ENCODE data around the gene KIF26A. TPM values are rescaled to one million over a fixed set of nuclear protein-coding genes. Genes with fewer than 3 reads are reported as not detected.

KIF26A gene
- total RNA-seq, 4 donors from 2014 or later = 4.6 to 7.2 (median 5.6) TPM

DNA sequence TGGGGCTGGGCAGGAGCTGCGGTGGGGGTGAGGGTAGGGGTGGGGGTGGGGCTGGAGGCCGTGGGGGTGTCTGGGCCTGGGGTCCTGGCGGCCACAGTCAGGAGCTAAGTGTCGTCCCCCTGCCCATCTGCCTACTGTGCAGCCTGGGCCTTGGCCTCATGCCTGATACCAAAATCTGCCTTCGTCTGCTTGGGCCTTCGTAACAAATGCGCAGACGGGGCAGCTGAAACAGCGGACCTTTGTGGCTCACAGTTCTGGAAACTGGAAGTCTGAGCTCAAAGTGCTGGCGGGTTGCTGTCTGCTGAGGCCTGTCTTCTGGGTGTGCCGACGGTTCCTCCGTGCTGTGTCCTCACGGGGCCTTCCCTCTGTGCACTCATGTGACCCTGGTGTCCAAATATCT, 61.7 kb downstream of the KIF26A start:
- no peak overlapping the region for H3K4me3 ChIP-seq
- intact Hi-C loops (cut with DNase I) = no loop called here
- 67% methylated on average over 11 of the region's 14 CpGs for WGBS
- no peaks in the 10 kb centered on the region for H3K36me3 ChIP-seq
- no peaks in the 10 kb centered on the region for H3K4me1 ChIP-seq
- DNase-seq (ENCODE audit: extremely low spot score) = no peak
- H3K27ac ChIP-seq (replicated peaks in 1 of 4) = no peak overlapping the region
- peaks cover 0 to 20% (median 0%) of the 10 kb centered on the region in 4 donors for H3K27me3 ChIP-seq
- no peaks in the 10 kb centered on the region for H3K9me3 ChIP-seq
- no peak for TF ChIP-seq POLR2A (IDR thresholded peaks at IDR 0.05; ENCODE audit: low read depth)
- TF ChIP-seq, protein P1, sequence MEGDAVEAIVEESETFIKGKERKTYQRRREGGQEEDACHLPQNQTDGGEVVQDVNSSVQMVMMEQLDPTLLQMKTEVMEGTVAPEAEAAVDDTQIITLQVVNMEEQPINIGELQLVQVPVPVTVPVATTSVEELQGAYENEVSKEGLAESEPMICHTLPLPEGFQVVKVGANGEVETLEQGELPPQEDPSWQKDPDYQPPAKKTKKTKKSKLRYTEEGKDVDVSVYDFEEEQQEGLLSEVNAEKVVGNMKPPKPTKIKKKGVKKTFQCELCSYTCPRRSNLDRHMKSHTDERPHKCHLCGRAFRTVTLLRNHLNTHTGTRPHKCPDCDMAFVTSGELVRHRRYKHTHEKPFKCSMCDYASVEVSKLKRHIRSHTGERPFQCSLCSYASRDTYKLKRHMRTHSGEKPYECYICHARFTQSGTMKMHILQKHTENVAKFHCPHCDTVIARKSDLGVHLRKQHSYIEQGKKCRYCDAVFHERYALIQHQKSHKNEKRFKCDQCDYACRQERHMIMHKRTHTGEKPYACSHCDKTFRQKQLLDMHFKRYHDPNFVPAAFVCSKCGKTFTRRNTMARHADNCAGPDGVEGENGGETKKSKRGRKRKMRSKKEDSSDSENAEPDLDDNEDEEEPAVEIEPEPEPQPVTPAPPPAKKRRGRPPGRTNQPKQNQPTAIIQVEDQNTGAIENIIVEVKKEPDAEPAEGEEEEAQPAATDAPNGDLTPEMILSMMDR (IDR thresholded peaks at IDR 0.05) = no peak
- TF ChIP-seq POLR2AphosphoS5 (IDR thresholded peaks at IDR 0.05) = no peak
- no peak for TF ChIP-seq EP300 (IDR thresholded peaks at IDR 0.05)

DNA sequence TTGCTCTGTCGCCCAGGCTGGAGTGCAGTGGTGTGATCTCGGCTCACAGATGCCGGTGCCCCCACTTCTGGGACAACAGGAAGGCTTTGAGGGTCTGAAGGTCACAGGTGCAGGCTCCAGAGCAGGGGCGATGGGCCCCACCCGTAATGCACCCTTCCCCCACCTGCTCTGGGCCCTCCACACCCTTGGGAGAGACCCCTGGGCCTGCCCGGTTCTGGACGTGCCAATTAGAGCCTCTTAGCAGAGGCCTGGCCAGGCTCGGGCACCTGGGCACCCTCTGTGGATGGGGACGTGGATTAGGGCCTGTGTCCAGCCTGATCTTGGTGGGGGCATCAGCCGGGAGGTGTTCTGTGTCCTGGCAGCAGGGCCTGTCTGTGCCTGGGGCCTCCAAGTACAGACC, 62.2 kb downstream of the KIF26A start:
- Histone ChIP-seq H3K4me3 (no peak overlapping the region), H3K36me3 (no peaks in the 10 kb centered on the region), H3K4me1 (no peaks in the 10 kb centered on the region), H3K27ac (replicated peaks in 1 of 4) (no peak overlapping the region), H3K9me3 (no peaks in the 10 kb centered on the region), H3K27me3 (peaks cover 0 to 18% (median 0%) of the 10 kb centered on the region in 4 donors)
- DNase-seq (ENCODE audit: extremely low spot score) = no peak
- intact Hi-C loops (cut with DNase I) = no loop called here
- TF ChIP-seq, protein P1 (IDR thresholded peaks at IDR 0.05) = no peak
- TF ChIP-seq POLR2A (IDR thresholded peaks at IDR 0.05; ENCODE audit: low read depth) (no peak), EP300 (IDR thresholded peaks at IDR 0.05) (no peak), POLR2AphosphoS5 (IDR thresholded peaks at IDR 0.05) (no peak)
- 94% methylated on average over 5 of the region's 10 CpGs for WGBS

DNA sequence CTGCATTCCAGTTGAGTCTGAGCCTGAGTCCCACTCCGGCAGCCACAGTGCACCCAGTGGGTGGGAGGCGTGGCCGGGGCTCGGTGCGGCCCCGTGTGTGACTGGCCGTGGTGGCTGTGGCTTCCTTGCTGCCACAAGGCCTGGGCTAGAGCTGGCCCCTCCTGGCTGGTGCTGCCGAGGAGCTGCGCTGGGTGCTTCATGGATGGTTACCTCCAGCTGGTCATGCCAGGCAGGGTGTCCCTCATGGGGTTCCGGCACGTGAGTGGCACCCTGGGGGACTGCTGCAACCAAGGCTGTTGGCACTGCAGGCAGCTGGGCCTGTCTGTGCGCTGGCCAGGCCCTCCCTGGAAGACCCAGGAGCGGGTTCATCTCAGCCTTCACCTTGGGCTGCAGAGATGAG, 62.7 kb downstream of the KIF26A start:
- H3K27me3 ChIP-seq = peaks cover 0 to 20% (median 0%) of the 10 kb centered on the region in 4 donors
- no peak for DNase-seq (ENCODE audit: extremely low spot score)
- no peaks in the 10 kb centered on the region for H3K9me3 ChIP-seq
- no peaks in the 10 kb centered on the region for H3K4me1 ChIP-seq
- no peak overlapping the region for H3K4me3 ChIP-seq
- intact Hi-C loops (cut with DNase I) = no loop called here
- H3K27ac ChIP-seq (replicated peaks in 1 of 4) = no peak overlapping the region
- WGBS = no CpG with 5 or more reads among the region's 13 CpGs
- TF ChIP-seq, protein P1 (IDR thresholded peaks at IDR 0.05) = no peak
- no peak for TF ChIP-seq EP300 (IDR thresholded peaks at IDR 0.05)
- TF ChIP-seq POLR2A (IDR thresholded peaks at IDR 0.05; ENCODE audit: low read depth) = no peak
- TF ChIP-seq POLR2AphosphoS5 (IDR thresholded peaks at IDR 0.05) = no peak
- H3K36me3 ChIP-seq = no peaks in the 10 kb centered on the region

DNA sequence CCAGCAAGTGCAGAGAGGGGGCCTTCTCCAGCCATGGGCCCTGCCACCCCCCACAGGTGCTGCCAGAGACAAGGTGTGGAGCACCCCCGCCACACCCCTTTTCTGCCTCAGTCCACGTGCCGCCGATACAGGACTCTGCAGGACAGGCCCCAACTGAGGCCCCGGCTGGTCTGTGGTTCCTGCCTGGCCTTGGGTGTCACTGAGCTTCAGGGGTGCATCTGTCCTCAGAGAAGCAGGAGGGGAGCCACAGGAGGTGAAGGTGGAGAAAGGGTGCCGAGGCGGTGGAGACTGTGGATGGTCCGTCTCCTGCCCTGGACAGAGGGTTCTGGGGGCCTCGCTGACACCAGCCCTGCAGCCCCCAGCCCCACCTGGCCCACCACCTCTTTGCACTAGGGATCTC, 63.1 kb downstream of the KIF26A start:
- no peaks in the 10 kb centered on the region for H3K9me3 ChIP-seq
- TF ChIP-seq, protein P1 (IDR thresholded peaks at IDR 0.05) = no peak
- TF ChIP-seq EP300 (IDR thresholded peaks at IDR 0.05) = no peak
- H3K27me3 ChIP-seq = peaks cover 0 to 25% (median 0%) of the 10 kb centered on the region in 4 donors
- 91% methylated on average over 4 of the region's 9 CpGs for WGBS
- no peak overlapping the region for H3K27ac ChIP-seq (replicated peaks in 1 of 4)
- H3K4me3 ChIP-seq = no peak overlapping the region
- H3K4me1 ChIP-seq = no peaks in the 10 kb centered on the region
- intact Hi-C loops (cut with DNase I) = no loop called here
- no peak for DNase-seq (ENCODE audit: extremely low spot score)
- H3K36me3 ChIP-seq = no peaks in the 10 kb centered on the region

All from esophagus muscularis mucosa (tissue), 4 donors.